SK-N-DZ (cell line): Measurements from ENCODE around the gene TTPAL.

Experiments used
- DNase-seq: peaks from one replicate; pipeline ENCODE4 v3.0.0-alpha.2; 2015; ENCODE audit warnings: low spot score
- small RNA-seq, 2 experiments: library from RNA; depleted of rRNA; stranded (forward); fragments of <200 nt; gene quantifications; one replicate each; pipeline ENCODE3, GENCODE V24; 2014

Gene TTPAL

GRCh38 chr20:44533928-44534327, 58.3 kb downstream of the TTPAL start:
- no peak for DNase-seq

GRCh38 chr20:44536175-44536574, 60.5 kb downstream of the TTPAL start:
- DNase-seq = no peak

GRCh38 chr20:44537993-44538392, 62.3 kb downstream of the TTPAL start:
- DNase-seq = no peak

GRCh38 chr20:44540834-44541233, 65.2 kb downstream of the TTPAL start:
- no peak for DNase-seq

- no peak for DNase-seq
These were observed 66.3 kb downstream of the TTPAL start for GRCh38 chr20:44541992-44542391.

GRCh38 chr20:44542890-44543289, 67.2 kb downstream of the TTPAL start:
- DNase-seq = no peak

GRCh38 chr20:44543358-44543757, 67.7 kb downstream of the TTPAL start:
- no peak for DNase-seq

Small RNA genes within 50 kb of the gene (small RNA-seq; reads per million reads assigned to genes)
- 0.29 to 3.9 reads per million in 2 experiments for gene RPL37AP1
